GM15510 (cell line): ENCODE results near the gene DIDO1.

Experiments used
- POLR2A ChIP-seq: IDR thresholded peaks from 3 replicates; pipeline ENCODE4 v1.6.1; 2011; ENCODE audit warnings: borderline replicate concordance; ENCODE audit not compliant: insufficient read length; ENCODE audit errors: extremely low read depth

Gene DIDO1

DNA sequence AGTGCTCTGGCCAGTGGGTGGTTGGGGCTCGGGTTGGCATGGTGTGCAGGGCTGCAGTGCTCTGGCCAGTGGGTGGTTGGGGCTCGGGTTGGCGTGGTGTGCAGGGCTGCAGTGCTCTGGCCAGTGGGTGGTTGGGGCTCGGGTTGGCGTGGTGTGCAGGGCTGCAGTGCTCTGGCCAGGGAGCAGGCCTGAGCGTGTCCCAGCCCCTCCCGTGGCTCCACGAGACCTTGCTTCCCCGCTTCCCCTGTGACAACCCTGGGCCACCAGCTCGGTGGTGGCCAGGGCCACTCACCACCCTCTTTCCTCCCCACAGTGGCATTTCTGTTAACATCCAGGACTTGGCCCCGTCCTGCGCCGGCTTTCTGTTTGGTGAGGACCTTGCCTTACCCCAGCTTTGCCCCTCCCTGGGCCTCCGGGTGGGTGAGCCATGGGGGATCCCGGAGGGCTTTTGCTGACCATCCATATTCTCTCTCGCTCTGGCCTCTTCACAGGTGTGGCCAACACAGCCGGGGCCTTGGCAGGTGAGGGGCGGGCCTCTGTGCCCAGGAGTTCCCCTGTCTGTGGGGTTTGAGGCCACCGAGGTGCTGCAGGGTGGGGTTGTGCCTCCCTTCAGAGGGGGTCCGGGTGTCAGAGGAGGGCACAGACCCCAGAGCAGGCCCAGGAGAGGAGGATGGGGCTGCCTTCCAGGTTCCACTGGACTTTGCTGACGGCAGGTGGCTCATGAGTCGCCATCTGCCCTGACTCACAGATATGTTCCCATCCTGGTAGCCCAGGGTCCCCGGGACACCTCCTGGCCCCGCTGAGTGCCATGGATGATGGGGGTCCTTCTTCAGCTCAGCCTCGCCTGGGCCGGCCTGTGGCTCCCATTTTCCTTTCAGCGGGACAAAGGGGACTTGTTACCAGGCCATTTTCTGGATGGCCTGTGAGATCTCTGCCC is 40.2 kb upstream of the DIDO1 start:
- no peak for TF ChIP-seq POLR2A

DNA sequence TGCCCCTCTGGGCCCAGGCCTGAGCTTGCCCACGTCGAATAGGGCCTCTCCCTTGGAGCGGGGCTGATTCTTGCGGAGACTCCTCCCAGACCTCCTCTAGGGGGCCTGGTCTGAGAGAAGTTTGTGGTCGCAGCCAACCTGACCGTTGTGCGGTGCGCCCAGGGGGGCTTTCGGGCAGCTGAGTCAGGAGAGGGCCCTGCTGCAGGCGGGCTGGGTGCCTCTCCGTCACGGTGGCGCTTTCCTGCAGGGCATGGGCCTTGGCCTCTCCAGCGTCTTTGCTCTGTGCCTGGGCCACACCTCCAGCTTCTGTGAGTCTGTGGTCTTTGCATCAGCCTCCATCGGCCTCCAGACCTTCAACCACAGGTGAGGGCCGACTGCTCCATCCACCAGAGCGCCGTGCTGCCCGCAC is 39.1 kb upstream of the DIDO1 start:
- TF ChIP-seq POLR2A: no peak

DNA sequence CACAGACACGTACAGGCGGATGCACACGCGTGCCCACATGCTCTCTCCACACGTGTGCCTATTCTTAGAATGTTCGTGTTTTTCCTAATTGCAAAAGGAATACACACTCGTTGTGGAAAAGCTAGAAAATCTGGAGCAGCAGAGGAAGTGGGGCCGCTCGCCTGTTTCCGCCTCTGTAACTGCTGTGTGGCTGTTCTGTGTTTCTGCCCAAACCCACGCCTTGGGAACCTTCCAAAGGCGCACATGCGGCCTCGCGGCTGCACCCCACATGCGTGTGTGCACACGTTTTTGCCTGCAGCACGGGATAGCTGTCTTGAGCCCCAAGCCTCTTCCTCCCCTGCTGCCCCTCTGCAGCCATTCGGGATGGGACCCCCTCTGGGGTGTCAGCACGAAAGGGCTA is 38.4 kb upstream of the DIDO1 start:
- no peak for TF ChIP-seq POLR2A

DNA sequence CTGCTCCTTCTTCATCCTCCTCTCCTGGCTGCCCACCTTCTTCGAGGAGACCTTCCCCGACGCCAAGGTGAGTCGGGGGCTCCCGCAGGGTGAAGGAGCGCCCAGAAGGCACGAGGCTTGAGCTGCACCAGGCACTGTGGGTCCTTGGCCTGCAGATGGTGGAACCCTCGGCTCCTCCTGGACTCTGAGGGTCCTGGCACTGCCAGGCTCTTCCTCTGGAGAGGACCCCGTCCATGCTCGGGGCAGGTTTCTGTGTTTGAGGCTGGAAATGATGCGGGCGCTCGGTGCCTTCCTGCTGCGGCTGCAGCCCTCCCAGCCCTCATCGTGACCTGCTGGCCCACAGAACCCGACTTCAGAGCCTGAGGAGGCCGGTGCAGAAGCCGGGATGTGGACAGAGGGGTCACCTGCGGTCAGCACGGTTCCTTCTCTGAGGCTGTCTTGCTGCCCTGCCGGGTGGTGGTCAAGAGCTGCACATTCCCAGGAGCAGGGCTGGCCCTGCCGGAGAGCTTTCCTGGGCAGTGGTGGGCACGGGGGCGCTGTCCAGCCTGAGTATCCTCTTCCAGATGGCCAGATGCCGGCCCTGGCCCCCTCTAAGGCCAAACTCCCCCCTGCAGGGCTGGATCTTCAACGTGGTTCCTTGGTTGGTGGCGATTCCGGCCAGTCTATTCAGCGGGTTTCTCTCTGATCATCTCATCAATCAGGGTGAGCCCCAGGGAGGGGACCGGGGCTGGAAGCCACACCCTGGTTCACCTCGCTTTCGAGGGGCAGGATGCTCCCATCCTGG is 37.5 kb upstream of the DIDO1 start:
- TF ChIP-seq POLR2A: no peak

DNA sequence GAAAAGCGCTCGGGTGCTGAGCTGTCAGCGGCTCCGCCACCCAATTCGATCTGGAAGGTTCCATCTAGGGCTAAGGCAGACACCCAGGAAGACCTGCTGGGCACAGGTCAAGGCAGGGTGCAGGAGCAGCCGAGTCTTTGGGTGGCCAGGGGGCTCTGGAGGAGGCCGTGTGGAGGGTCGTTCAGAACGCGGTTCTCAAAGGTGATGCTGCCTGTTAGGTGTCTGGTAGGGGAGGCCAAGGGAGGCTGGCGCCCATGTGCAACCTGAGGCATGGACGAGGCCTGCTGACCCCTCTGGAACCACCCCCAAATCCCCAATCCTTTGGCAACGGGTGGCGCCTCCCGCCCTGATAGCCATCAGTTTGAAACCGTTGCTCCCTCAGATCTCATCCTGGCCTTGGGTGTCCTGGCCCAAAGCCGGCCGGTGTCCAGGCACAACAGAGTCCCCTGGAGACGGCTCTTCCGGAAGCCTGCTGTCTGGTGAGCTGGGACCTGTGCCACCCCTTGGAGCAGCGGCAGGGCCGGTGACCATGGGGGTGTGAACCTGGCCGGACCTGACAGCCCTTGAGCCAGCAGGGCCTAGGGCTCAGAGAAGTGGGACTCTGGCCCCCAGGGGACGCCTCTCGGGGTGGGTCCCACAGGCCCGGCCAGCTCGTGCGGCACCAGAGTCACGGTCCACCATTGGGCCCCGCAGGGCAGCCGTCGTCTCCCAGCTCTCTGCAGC is 36.7 kb upstream of the DIDO1 start:
- TF ChIP-seq POLR2A: no peak

DNA sequence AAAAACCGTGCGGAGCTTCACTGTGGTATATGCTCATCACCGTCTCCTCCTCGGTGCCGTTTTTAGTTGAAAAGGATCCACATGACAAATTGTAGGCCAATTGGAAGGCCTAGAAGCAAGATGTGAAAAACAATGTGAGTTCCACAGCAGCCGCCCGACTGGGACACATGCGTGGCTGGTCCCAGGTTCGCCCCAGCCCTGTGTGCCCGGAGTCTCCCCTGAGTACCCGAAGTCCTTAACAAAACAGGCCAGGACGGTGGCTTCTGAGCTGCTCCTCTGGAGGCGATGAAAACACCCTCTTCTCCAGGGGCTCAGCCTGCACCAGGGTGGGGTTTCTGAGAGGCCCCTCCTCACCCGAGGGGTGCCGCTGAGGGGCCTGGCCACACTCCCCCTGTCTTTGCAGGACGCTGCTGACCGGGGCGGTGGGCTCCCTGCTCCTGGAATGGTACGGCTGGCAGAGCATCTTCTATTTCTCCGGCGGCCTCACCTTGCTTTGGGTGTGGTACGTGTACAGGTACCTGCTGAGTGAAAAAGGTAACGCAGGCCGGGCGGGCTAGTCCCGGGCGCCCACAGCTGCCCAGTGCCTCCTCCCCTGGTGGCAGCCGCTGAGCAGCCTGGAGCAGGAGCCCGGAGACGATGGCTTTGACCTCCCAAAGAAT is 36.0 kb upstream of the DIDO1 start:
- no peak for TF ChIP-seq POLR2A

DNA sequence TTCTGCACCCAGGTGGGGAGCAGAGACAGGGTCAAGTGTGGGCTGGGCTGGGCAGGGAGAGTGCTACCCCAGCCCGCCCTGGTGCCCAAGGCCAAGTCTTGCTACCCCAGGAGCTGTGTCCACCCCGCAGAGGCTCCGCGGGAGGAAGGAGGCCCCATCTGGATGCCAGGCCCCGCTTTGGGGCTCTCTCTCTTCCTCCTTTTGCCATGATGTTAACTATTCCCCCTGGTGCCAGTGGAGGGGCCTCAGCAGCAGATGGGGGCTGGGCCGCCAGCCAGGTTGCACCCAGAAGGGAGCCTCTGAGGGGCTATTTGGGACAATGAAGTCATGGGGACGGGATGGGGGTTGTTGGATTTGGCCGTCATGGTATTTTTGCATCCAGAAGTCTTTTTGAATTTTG is 35.5 kb upstream of the DIDO1 start:
- no peak for TF ChIP-seq POLR2A

DNA sequence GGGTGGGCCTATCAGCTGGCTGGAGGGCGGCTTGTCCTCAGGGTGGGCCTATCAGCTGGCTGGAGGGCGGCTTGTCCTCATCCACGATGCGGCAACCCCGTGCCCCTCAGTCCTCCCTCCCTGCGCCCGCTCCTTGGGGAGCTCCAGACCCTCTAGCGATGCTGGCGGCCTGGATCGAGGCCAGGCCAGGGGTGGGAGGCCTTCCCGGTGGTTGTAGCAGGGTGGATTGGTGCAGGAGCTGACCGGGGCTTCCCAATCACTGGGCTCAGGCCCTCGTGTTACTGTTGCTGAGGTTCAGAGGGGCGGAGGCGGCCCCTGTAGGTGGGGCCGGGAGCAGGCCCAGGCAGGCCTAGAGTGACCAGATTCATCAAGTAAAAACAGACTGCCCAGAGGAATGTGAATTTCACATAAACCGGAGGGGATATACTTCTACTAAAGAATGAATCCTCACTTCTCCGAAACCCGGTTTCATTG is 35.0 kb upstream of the DIDO1 start:
- TF ChIP-seq POLR2A: no peak

DNA sequence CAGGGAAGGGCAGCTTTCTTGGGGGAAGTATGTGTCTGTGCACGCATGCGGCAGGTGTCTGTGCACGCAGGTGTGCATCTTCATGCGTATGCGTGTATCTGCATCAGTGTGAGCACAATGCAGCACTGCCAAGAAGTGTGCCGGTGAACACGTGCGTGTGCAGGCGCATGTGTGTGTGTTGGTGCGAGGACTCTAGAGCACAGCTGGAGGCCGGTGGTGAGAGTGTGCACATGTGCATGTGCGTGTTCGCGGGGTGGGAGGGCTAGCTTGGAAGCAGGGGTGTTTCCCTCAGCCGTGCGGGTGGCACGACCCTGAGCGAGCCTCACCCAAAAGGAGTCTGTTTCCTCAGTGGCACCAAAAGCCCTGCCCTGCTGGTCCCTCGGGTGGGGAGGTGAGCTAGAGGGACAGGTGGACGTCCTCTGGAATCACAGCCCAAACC is 33.7 kb upstream of the DIDO1 start:
- no peak for TF ChIP-seq POLR2A

DNA sequence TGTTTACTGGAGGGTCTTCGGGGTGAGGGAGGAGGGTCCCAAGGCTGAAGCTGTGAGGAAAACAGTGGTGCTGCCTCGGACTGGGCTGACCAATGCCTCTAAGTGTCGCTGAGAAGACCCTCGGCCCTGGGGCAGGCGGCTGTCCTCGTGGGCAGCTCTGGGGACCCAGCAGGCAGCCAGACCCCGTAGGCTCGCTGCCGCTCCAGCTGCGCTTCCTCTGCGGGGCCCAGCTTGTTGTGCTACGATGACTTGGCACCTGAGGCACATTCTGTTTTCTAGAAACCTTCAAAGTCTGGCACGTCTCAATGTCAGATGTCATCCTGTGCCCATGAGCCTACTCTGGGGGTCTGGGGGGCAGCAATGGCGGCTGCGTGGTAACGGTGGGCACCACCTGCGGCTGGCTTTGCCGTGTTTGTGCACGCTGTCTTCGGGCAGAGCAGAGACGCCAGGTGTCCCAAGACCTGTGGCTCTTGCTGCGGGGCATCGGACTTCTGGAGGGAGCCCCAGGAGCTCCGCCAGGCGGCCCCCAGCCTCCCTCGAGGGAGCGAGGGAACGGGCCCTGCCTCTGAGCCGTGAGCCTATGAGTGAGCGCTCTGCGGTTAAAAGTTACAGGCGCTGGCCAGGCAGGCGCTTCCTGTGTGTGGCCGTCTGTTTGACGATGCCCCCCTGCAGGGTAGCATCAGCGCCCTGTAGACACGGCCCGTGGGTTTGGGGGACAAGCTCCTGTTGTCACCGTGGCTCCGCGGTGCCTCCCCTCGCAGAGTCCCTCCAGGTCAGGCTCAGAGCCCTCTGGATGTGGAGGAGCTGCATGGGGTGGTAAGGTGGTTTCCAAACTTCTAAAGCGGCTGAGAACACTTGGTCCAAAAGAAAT is 33.0 kb upstream of the DIDO1 start:
- TF ChIP-seq POLR2A: no peak

DNA sequence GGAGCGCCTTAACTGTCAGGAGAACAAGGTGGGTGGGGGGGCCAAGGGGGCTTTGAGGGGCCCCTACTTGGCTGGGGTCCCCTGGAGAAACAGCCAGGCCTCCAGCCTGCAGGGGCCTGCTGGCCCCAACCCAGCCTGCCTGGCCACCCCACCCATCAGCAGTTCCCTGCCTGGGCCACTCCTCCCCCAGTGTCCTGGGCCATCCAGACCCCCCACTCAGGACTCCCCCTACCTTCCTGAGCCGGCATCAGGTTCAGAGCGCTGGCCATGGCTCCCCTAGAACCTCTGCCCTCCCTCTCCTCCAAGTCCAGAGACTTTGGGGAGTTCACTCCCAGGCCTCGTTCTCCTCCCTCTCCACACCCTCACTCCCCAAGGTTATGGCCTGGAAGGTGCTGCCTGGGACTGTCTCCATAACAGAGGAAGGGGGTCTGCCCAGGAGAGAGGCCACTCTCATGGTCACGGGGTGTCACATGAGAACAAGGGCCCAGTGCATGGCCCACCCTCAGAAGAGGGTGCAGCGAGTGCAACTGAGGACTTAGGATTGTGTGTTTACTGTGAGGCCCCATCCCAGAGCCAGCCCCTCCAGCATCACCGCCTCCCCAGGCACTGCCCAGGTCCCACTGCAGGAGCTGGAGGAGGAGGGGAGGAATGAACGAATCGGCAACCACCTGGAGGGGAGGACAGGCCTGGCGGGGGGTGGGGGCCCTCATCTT is 32.2 kb upstream of the DIDO1 start:
- TF ChIP-seq POLR2A: no peak

DNA sequence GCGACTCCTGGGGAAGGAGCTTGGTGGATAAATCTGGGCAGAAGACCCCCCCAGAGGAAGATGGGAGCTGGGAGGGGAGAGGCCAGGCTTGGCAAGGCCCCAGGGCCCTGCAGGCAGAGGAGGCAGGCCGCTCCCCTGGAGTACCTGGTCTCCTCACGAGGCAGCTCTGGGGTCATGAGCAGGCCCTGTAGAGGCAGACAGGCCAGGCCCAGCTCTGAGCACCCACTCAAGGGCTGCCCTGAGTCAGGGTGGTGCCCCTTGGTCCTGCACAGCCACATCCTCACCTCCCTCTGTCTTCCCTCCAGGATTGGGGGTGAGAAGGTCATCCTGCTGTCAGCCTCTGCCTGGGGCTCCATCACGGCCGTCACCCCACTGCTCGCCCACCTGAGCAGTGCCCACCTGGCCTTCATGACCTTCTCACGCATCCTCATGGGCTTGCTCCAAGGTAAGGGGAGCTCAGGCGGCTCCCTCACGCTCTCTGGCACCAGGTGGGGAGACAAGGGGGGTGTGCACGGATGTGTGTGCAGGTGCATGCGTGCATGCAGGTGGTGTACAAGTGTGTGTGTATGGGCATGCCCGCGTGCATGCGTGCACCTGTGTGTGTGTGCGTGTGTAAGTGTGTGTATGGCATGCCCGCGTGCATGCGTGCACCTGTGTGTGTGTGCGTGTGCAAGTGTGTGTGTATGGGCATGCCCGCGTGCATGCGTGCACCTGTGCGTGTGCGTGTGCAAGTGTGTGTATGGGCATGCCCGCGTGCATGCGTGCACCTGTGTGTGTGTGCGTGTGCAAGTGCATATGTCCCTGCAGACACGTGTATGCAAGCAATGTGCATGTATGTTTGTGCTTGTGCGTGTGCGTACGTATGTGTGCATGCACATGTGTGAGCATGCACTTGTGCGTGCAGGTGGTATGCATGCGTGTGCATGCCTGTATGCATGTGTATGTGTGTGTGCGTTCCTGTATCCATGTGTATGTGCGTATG is 31.1 kb upstream of the DIDO1 start:
- TF ChIP-seq POLR2A: no peak

DNA sequence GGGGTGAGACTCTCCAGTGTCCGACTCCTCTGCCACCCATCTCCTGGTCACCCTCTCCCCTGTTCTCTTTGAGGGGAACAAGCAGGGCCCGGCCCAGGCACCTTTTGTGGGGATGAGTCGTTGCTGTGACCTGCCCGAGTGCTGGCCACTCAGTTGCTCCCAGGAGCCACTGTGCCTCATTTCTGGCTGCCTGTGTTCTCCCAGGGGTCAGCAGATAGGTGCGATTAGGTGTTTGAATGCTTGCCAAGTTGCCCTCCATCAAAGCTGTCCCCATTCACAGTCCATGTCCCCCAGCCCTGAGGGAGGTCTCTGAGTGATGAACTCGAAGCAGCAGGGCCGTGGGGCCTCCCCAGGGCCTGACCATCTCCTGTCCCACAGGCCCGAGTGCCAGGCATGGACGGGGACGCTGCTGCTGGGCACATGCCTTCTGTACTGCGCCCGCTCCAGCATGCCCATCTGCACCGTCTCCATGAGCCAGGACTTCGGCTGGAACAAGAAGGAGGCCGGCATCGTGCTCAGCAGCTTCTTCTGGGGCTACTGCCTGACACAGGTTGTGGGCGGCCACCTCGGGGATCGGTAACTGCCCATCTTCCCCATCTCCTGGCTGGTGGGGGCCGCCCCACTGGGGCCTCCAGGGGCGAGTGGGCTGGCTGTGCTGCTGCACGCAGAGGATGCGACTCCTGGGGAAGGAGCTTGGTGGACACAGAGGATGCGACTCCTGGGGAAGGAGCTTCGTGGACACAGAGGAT is 30.3 kb upstream of the DIDO1 start:
- TF ChIP-seq POLR2A: no peak
